Measurements from ENCODE around the gene ZNF487. TPM values are rescaled to one million over a fixed set of nuclear protein-coding genes. Genes with fewer than 3 reads are reported as not detected.

The ZNF487 gene
- total RNA-seq, 6 experiments from 2014 or later, result 1.6 to 4.2 (median 2.5) TPM

- H3K27me3 Mint-ChIP-seq (ENCODE audit: insufficient read depth), result peaks cover 8% of the 10 kb centered on the region
- peak overlapping the region; percentile 64 for H3K27ac Mint-ChIP-seq
These were observed 34.7 kb upstream of the ZNF487 start for GRCh38 chr10:43402176-43402575.

GRCh38 chr10:43402880-43403452 is 33.9 kb upstream of the ZNF487 start:
- Mint-ChIP-seq H3K9me3 (no peaks in the 10 kb centered on the region; the same call in 1 of the 2 replicates), H3K4me3 (peak overlapping the region; percentile 58), H3K27ac (peak overlapping the region; percentile 64), H3K27me3 (ENCODE audit: insufficient read depth) (peaks cover 6% of the 10 kb centered on the region), H3K4me1 (ENCODE audit: low read depth) (peaks cover 76% of the 10 kb centered on the region), H3K36me3 (ENCODE audit: low read depth) (peaks cover 20% of the 10 kb centered on the region)
- DNase-seq, result no peak
- TF ChIP-seq CTCF (IDR thresholded peaks at IDR 0.05), result no peak

More at GRCh38 chr10:43402176-43402575, 34.7 kb upstream of the ZNF487 start:
- no peak for TF ChIP-seq CTCF (IDR thresholded peaks at IDR 0.05)
- Mint-ChIP-seq H3K36me3 (ENCODE audit: low read depth) (peaks cover 20% of the 10 kb centered on the region), H3K9me3 (no peaks in the 10 kb centered on the region), H3K4me1 (ENCODE audit: low read depth) (peaks cover 84% of the 10 kb centered on the region), H3K4me3 (peak overlapping the region; percentile 15)
- no peak for DNase-seq

DNA sequence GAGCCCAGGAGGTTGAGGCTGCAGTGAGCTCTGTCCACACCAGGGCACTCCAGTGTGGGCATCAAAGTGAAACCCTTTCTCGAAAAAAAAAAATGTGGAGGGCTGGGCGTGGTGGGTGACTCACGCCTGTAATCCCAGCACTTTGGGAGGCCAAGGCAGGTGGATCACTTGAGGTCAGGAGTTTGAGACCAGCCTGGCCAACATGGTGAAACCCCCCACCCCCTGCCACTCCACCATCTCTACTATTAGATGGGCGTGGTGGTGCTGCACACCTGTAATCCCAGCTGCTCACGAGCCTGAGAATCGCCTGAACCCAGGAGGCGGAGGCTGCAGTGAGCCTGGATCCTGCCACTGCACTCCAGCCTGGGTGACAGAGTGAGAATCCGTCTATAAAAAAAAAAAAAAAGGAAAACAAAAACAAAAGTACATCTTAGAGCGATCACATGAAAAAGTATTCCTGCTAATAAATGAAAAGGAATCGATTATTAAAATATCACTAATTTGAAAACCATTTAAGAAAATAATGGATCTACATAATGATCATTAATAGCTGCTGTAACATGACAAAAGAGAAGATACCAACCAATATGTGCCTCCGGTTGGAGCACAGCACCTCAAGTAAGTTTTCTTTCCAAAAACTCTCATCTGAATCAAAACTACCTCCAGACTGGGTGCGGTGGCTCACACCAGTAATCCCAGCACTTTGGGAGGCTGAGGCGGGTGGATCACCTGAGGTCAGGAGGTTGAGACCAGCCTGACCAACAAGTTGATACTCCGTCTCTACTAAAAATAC is 32.8 kb upstream of the ZNF487 start:
- DNase-seq, result no peak
- no peak for TF ChIP-seq CTCF (IDR thresholded peaks at IDR 0.05)
- H3K27ac Mint-ChIP-seq, result peak overlapping the region; percentile 64
- H3K9me3 Mint-ChIP-seq, result no peaks in the 10 kb centered on the region; the same call in 1 of the 2 replicates
- H3K4me3 Mint-ChIP-seq, result peak overlapping the region; percentile 70
- H3K4me1 Mint-ChIP-seq (ENCODE audit: low read depth), result peaks cover 69% of the 10 kb centered on the region
- H3K36me3 Mint-ChIP-seq (ENCODE audit: low read depth), result peaks cover 20% of the 10 kb centered on the region
- peaks cover 9% of the 10 kb centered on the region for H3K27me3 Mint-ChIP-seq (ENCODE audit: insufficient read depth)

GRCh38 chr10:43404704-43405084 is 32.2 kb upstream of the ZNF487 start:
- Mint-ChIP-seq H3K27me3 (ENCODE audit: insufficient read depth) (peaks cover 11% of the 10 kb centered on the region), H3K4me1 (ENCODE audit: low read depth) (peaks cover 69% of the 10 kb centered on the region), H3K4me3 (peak overlapping the region; percentile 70)

DNA sequence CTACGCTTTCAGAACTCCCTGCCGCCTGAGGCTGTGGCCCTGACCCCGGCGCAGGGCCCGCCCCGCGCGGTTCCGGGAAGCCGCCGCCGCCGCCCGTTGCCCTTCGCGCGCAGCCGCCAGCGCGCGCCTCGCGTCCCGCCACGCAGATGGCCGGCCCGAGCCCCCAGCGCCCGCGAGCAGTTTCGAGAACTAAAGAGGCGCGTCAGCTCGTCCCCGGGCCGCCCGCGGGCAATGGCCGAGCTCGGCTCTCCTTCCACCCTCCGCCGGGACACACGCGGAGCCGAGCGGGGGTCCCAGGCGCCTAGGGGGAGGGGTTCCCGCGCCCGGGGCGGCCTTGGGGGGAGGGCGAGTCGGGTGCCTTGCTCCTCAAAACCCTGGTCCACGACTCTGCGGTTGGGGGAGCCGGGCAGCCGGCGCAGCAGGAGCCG is 29.7 kb upstream of the ZNF487 start:
- Mint-ChIP-seq H3K36me3 (ENCODE audit: low read depth) (peaks cover 13% of the 10 kb centered on the region), H3K4me1 (ENCODE audit: low read depth) (peaks cover 56% of the 10 kb centered on the region), H3K27ac (peak overlapping the region; percentile 99), H3K27me3 (ENCODE audit: insufficient read depth) (peaks cover 11% of the 10 kb centered on the region), H3K9me3 (no peaks in the 10 kb centered on the region; the same call in 1 of the 2 replicates), H3K4me3 (peak overlapping the region; percentile 92)
- no peak for TF ChIP-seq CTCF (IDR thresholded peaks at IDR 0.05)
- peak; percentile 38 for DNase-seq

More at GRCh38 chr10:43404704-43405084, 32.2 kb upstream of the ZNF487 start:
- no peak for TF ChIP-seq CTCF (IDR thresholded peaks at IDR 0.05)
- Mint-ChIP-seq H3K36me3 (ENCODE audit: low read depth) (peaks cover 20% of the 10 kb centered on the region), H3K27ac (peak overlapping the region; percentile 64), H3K9me3 (no peaks in the 10 kb centered on the region; the same call in 1 of the 2 replicates)
- DNase-seq, result no peak

Data from HFFc6 (cell line).